Stimulated activated CD8-positive, alpha-beta memory T cell treated with anti-CD3 and anti-CD28 coated beads, Interleukin-2, amount 100 ng/mL, for 1 hour (primary cell): ENCODE data around the gene ACOX2.
A peak's percentile ranks its signal among the peaks of the same experiment; 100 is the strongest.

Experiments
- DNase-seq, 2 donors: peaks; one replicate each; pipeline ENCODE4 v3.0.0-alpha.2; 2020; ENCODE audit warnings: low read depth in 2 of 2

ACOX2 gene

DNA sequence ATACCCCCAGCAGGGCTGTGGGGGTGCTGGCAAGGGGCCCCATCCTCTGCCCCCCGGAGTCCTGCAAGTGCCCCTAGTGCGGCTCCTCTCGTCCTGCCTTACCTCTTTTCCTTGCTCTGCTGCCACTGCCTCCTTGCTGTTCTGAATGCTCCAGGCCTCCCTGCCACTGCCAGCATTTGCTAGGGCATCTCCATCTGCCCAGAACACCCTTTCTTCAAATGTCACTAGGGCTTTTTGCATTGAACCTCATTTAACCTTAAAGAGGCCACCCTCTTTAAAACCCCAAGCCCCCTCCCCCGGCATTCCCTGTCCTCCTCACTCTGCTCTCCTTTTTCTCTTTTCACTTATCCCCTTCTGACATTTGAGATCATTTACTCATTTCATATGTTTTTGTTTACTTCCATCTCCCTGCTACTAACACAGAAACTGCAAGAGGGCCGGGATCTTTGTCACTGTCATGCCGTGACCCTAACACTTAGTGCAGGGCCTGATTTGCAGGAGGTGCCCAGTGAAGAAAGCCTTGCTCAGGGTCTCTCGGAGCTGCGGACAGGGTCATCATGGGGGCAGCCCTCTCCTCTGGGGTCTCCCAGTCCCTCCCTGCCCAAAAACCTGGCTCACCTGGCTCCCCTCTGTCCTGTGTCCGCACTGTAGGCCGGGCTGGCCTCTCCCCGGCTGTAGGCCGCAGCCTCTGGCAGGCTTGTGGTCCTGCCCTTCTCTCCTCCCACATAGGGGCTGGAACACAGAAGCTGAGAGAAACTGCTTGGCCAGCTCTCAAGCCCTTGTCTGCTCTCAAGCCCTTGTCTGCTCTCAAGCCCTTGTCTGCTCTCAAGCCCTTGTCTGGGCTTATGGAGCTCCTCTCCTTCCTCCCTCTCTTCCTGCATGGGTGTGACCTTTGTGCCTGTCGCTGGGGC lies at the start of gene ACOX2:
Gene ACOX2, minus strand, starts transcription at position 690 of the 911 bp plus-strand sequence. CDS start 2,084 bp downstream, outside the sequence.
- no peak for DNase-seq

- no peak for DNase-seq
Observed at GRCh38 chr3:58585994-58586393, 49.0 kb upstream of the ACOX2 start.

DNA sequence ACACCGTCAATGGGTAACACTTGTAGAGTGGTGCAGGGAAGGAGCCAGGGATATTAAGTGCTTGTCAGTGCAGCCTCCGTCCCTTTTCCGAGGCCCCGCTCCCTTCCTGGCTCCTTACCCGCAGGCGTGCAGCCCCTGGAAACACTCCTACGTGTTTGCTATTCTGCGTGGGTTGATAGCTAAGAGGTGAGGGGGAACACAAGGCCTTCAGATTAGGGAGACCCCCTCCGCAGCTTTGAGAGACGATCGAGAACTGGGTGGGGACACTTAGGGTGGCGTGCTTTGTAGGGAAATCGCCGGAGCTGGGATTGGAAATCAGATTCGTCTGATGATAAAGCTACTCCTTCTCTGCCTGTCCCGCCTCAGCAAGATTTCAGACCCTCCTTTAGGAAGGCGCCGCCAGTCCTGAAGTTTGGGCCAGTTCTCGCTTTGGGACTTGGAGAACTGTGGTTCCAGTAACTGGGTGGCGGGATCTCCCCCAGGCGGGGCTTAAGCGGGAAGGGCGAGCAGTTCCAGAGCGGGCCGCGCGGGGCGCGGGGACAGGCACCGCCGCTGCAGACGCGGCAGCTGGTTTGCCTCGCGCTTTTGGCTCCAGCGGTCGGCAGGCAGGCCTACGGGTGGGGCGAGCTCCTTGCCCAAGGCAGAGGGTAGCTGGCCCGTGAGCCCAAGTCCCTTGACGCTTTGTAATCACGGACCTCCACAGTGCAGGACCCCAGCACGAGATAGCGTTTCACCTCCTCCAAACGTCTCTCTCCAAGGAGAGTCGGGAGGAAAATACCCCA lies 48.2 kb upstream of the ACOX2 start:
- peak; percentile 15 to 21 for DNase-seq

GRCh38 chr3:58584690-58585004 lies 47.7 kb upstream of the ACOX2 start:
- no peak for DNase-seq

GRCh38 chr3:58581328-58582091 lies 44.5 kb upstream of the ACOX2 start:
- no peak for DNase-seq

DNA sequence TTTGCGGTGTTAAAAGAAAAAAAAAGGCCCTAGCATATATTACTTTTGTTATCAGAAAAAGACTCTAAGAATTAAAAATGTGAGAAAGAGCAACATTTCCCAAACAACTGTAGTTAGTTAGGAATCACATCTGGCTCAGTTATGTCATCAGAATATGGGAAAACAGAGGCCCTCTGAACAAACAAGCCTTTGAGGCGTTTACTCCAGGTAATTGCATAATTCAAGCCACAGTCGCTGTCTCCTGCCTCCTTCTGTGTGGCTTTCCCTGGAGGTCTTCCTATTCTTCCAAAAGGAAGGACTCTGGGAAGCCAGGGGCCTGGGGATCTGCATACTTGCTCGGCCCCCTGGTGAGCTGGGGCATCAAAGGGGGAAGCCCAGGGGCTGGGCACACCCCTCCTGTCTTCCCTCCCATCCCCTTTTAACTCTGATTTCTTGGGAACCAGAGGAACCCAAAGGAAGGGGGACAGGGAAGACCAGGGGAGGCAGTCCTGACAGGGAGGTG lies 43.9 kb upstream of the ACOX2 start:
- DNase-seq = no peak

- DNase-seq = no peak
Observed at GRCh38 chr3:58578873-58579272, 41.9 kb upstream of the ACOX2 start.

DNA sequence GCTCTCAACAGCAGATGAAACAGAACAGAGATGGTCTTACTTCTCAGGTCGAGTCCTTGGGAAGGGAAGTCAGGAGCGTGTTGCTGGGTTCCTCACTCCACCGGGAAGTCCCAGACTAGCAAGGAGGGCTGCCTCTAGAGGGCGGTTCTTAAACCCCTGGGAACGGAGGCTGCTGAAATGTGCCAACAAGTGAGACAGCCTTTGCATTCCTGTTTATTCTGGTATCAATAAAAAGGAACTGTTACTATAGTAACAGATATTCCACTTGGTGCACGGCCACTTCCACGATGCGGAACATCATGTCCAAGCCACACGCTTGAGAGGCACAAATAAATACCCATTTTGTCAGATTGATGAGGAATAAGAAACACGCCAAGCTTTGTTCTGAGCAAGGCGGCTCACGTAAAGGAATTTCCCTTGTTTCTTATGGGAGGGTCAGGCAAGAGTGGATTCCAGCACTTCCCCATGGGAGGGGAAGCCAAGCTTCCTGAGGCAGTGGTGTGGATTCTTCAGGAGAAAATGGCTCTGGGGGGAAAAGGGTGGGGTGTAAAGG lies 40.4 kb upstream of the ACOX2 start, which contains the start of gene FAM107A:
Gene FAM107A, minus strand, starts transcription at position 123 of the 553 bp plus-strand sequence. CDS start 7,531 bp downstream, outside the sequence.
- no peak for DNase-seq

- no peak for DNase-seq
Observed at GRCh38 chr3:58576716-58577115, 39.7 kb upstream of the ACOX2 start.

GRCh38 chr3:58575971-58576652 lies 39.1 kb upstream of the ACOX2 start:
- no peak for DNase-seq

GRCh38 chr3:58574682-58575081 lies 37.7 kb upstream of the ACOX2 start:
- DNase-seq = no peak

DNA sequence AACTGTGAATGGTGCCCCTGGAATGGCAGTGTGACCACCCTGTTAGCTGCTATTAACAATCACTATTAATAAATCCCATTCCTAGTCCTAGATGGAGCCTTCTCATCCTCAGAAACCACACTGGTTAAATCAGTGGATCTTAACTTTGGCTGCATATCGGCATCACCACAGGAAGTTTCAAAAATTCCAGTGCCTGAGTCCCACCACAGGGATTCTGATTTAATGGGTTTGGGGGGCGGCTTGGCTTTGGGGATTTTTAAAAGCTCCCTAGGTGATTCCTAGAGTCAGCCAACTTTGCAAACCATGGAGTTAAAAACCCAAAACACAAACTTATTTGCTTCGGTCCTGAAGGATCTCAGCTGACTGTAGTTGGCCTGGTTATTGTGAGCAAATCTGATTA lies 37.1 kb upstream of the ACOX2 start:
- DNase-seq = no peak

DNA sequence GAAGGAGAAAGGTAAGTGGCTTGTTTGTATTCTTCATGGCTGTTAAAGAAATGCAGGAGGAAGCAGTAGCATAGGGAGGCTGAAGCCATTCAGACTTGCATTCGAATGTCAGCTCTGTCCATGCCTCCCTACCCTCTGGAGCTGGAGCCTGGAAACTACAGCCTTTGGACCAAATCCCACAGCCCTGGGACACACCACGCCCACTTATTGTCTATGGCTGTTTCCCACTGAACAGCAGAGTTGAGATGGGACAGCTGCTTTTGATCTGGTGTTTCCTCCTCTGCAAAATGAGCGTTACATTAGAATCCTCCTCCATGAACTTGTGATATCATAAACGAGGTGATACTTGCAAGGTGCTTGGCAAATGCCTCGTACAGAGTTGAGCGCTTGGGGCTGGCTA lies 36.6 kb upstream of the ACOX2 start:
- DNase-seq = no peak

DNA sequence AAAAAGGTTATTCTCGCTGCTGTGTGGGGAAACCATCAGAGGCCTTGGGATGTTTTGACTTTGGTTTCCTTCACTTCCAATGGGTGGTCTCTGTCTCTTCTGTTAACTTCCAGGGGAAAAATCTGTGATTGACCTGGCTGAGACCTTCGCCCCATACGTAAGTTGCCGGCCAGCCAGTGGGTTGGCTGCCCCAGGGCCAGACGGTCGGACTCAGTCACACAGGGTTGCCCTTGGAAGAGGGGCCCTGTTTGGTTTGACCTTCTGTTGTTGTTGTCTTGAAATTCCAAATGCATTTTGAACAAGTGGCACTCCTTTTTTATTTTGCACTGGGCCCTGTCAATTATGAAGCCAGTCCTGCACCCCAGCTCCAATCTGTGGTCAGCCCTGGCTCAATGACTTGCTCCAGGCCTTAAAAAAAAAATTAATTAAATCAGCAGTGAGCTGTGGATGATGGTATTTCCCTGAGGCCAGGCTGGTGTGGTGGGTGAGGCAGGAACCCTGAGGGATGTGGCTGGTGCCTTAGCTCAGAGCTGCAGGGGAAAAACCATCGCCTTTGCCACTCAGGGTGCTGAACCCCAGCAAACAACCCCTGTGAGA lies 35.7 kb upstream of the ACOX2 start:
- DNase-seq = no peak

- no peak for DNase-seq
Observed at GRCh38 chr3:58572013-58572633, 35.1 kb upstream of the ACOX2 start.

GRCh38 chr3:58570851-58571250 lies 33.9 kb upstream of the ACOX2 start:
- no peak for DNase-seq

GRCh38 chr3:58569287-58570001 lies 32.5 kb upstream of the ACOX2 start:
- no peak for DNase-seq

- peak; percentile 46 to 49 for DNase-seq
Observed at GRCh38 chr3:58568572-58569286, 31.7 kb upstream of the ACOX2 start.

DNA sequence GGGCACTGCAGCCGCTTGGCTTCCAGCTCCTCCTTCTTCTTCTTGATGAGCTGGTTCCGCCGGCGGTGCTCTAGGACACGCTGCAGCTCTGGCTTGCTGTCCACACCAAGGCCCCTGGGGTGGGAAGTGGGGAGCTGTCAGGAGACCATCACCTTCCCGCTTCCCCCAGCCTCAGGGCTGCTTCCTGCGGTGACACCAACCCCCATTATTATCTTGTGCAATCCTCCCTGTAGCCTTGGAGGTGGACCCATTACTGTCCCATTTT lies 30.2 kb upstream of the ACOX2 start:
- no peak for DNase-seq
